Activated naive CD8-positive, alpha-beta T cell treated with anti-CD3 and anti-CD28 coated beads, Interleukin-2, amount 10 ng/mL, durations not matched to agents 7 days and 5 days (primary cell): ENCODE results near the gene IRF9. TPM values are rescaled to one million over a fixed set of nuclear protein-coding genes. Genes with fewer than 3 reads are reported as not detected.

Source experiments
- ATAC-seq: fragments of 150-1000 bp; cut with Tn5 transposase; one replicate; pipeline ENCODE4 v1.10.0; 2021; ENCODE audit warnings: low read depth, moderate library complexity
- POLR2A ChIA-PET: fragments of 350-600 bp; sonication (Branson Sonifier 250); formaldehyde crosslinking; loops from one replicate; lab custom pipeline; 2021; ENCODE audit warnings: antibody characterized with exemption; lab: Charles Lee
- DNase-seq: peaks from one replicate; pipeline ENCODE4 v3.0.0; 2021
- H3K27ac Mint-ChIP-seq: one replicate; pipeline ENCODE4 v1.8.0; 2022; ENCODE audit warnings: mild to moderate bottlenecking, mixed read lengths
- H3K27me3 Mint-ChIP-seq: one replicate; pipeline ENCODE4 v1.8.0; 2022; ENCODE audit warnings: mild to moderate bottlenecking, moderate library complexity, mixed read lengths
- H3K36me3 Mint-ChIP-seq: one replicate; pipeline ENCODE4 v1.8.0; 2021; ENCODE audit warnings: mild to moderate bottlenecking, mixed read lengths
- H3K4me1 Mint-ChIP-seq: one replicate; pipeline ENCODE4 v1.8.0; 2021; ENCODE audit warnings: mixed read lengths
- H3K4me3 Mint-ChIP-seq: one replicate; pipeline ENCODE4 v1.8.0; 2022; ENCODE audit warnings: mild to moderate bottlenecking, moderate library complexity, mixed read lengths
- H3K9me3 Mint-ChIP-seq: one replicate; pipeline ENCODE4 v1.8.0; 2021; ENCODE audit warnings: mixed read lengths
- total RNA-seq, 2 experiments: library from RNA; stranded (reverse); gene quantifications; one replicate each; pipeline ENCODE4 v1.2.3, GENCODE V29; 2021

IRF9 gene
- total RNA-seq, 2 experiments from 2014 or later: 234 to 252 TPM

- no peaks in the 10 kb centered on the region for H3K9me3 Mint-ChIP-seq
- H3K27me3 Mint-ChIP-seq: no peaks in the 10 kb centered on the region
- no peak for ATAC-seq
- peak overlapping the region; percentile 96 for H3K27ac Mint-ChIP-seq
- H3K36me3 Mint-ChIP-seq: peaks cover 40% of the 10 kb centered on the region
- POLR2A ChIA-PET: interaction anchor here (0.5 to 14.1 kb wide), 16 partner anchors 9 to 284 kb away, joined by 3 to 347 read pairs (median 10); partner anchors contain the start of genes CBLN3, CHMP4A, DCAF11 and IRF9
- DNase-seq: no peak
- H3K4me3 Mint-ChIP-seq: peak overlapping the region; percentile 94
- H3K4me1 Mint-ChIP-seq: peaks cover 56% of the 10 kb centered on the region
These were observed 15.2 kb upstream of the IRF9 start for GRCh38 chr14:24145690-24146452.

- H3K27me3 Mint-ChIP-seq: no peaks in the 10 kb centered on the region
- H3K27ac Mint-ChIP-seq: peak within 1 kb of the TSS; percentile 96
- ATAC-seq: peak; percentile 69
- peaks cover 56% of the 10 kb centered on the region for H3K4me1 Mint-ChIP-seq
- peaks cover 42% of the 10 kb centered on the region for H3K36me3 Mint-ChIP-seq
- peak; percentile 90 for DNase-seq
- H3K4me3 Mint-ChIP-seq: peak within 1 kb of the TSS; percentile 94
- POLR2A ChIA-PET: interaction anchor here (0.8 to 14.1 kb wide), 21 partner anchors 10 to 283 kb away, joined by 3 to 347 read pairs (median 10); partner anchors contain the start of genes CBLN3, CHMP4A, DCAF11 and IPO4
- H3K9me3 Mint-ChIP-seq: no peaks in the 10 kb centered on the region
These were observed 14.6 kb upstream of the IRF9 start, which contains the start of gene PSME2 for GRCh38 chr14:24146453-24146977. PSME2 (minus strand) TSS chr14:24146610; CDS start chr14:24146581, 29 bp downstream.

- H3K27ac Mint-ChIP-seq: peak within 1 kb of the TSS; percentile 96
- peaks cover 54% of the 10 kb centered on the region for H3K4me1 Mint-ChIP-seq
- H3K4me3 Mint-ChIP-seq: peak within 1 kb of the TSS; percentile 94
- POLR2A ChIA-PET: interaction anchor here (0.8 to 14.1 kb wide), 24 partner anchors 9 to 283 kb away, joined by 3 to 347 read pairs (median 8); partner anchors contain the start of genes CBLN3, CHMP4A, DCAF11 and IPO4
- DNase-seq: peak; percentile 95
- H3K36me3 Mint-ChIP-seq: peaks cover 44% of the 10 kb centered on the region
- peak; percentile 82 for ATAC-seq
- H3K9me3 Mint-ChIP-seq: no peaks in the 10 kb centered on the region
- H3K27me3 Mint-ChIP-seq: no peaks in the 10 kb centered on the region
These were observed 13.9 kb upstream of the IRF9 start, which contains the start of gene RNF31 for GRCh38 chr14:24146978-24147760. RNF31 (plus strand) TSS chr14:24147498; CDS start chr14:24147699, 201 bp downstream.

- H3K36me3 Mint-ChIP-seq: peaks cover 44% of the 10 kb centered on the region
- H3K9me3 Mint-ChIP-seq: no peaks in the 10 kb centered on the region
- POLR2A ChIA-PET: interaction anchor here (0.9 to 14.1 kb wide), 15 partner anchors 9 to 123 kb away, joined by 3 to 347 read pairs (median 11); partner anchors contain the start of genes DCAF11, IPO4, IRF9 and MDP1
These were observed 13.2 kb upstream of the IRF9 start for GRCh38 chr14:24147761-24148428.

GRCh38 chr14:24149302-24149969, 11.6 kb upstream of the IRF9 start:
- Mint-ChIP-seq H3K27me3 (no peaks in the 10 kb centered on the region), H3K36me3 (peaks cover 36% of the 10 kb centered on the region), H3K27ac (peak overlapping the region; percentile 91), H3K4me1 (peaks cover 37% of the 10 kb centered on the region), H3K4me3 (peak overlapping the region; percentile 94), H3K9me3 (no peaks in the 10 kb centered on the region)
- POLR2A ChIA-PET: interaction anchor here (0.6 to 14.1 kb wide), 8 partner anchors 9 to 54 kb away, joined by 3 to 347 read pairs (median 24); partner anchors contain the start of genes DCAF11, EMC9, IRF9 and NRL
- DNase-seq (no peak), ATAC-seq (no peak)

More at GRCh38 chr14:24147761-24148428, 13.2 kb upstream of the IRF9 start:
- H3K27ac Mint-ChIP-seq: peak overlapping the region; percentile 91
- peaks cover 51% of the 10 kb centered on the region for H3K4me1 Mint-ChIP-seq
- DNase-seq (no peak), ATAC-seq (no peak)
- no peaks in the 10 kb centered on the region for H3K27me3 Mint-ChIP-seq
- peak overlapping the region; percentile 94 for H3K4me3 Mint-ChIP-seq

GRCh38 chr14:24150061-24150460, 11.0 kb upstream of the IRF9 start:
- no peaks in the 10 kb centered on the region for H3K9me3 Mint-ChIP-seq
- ATAC-seq (no peak), DNase-seq (no peak)
- peaks cover 37% of the 10 kb centered on the region for H3K4me1 Mint-ChIP-seq
- POLR2A ChIA-PET: interaction anchor here (0.6 to 14.1 kb wide), 5 partner anchors 9 to 36 kb away, joined by 3 to 347 read pairs (median 6); partner anchors contain the start of genes DCAF11, EMC9, IRF9 and NRL
- H3K36me3 Mint-ChIP-seq: peaks cover 39% of the 10 kb centered on the region
- H3K4me3 Mint-ChIP-seq: no peak overlapping the region
- H3K27ac Mint-ChIP-seq: no peak overlapping the region
- no peaks in the 10 kb centered on the region for H3K27me3 Mint-ChIP-seq

GRCh38 chr14:24150567-24150966, 10.5 kb upstream of the IRF9 start:
- POLR2A ChIA-PET: interaction anchor here (0.7 to 14.1 kb wide), 5 partner anchors 10 to 227 kb away, joined by 3 to 347 read pairs (median 6); partner anchors contain the start of genes DCAF11, EMC9, IRF9 and NRL
- DNase-seq (no peak), ATAC-seq (no peak)
- Mint-ChIP-seq H3K4me1 (peaks cover 32% of the 10 kb centered on the region), H3K27me3 (no peaks in the 10 kb centered on the region), H3K36me3 (peaks cover 38% of the 10 kb centered on the region), H3K9me3 (no peaks in the 10 kb centered on the region), H3K4me3 (no peak overlapping the region), H3K27ac (peak overlapping the region; percentile 75)

GRCh38 chr14:24150993-24151392, 10.1 kb upstream of the IRF9 start:
- no peak overlapping the region for H3K4me3 Mint-ChIP-seq
- no peak for ATAC-seq
- peaks cover 41% of the 10 kb centered on the region for H3K36me3 Mint-ChIP-seq
- H3K27me3 Mint-ChIP-seq: no peaks in the 10 kb centered on the region
- POLR2A ChIA-PET: interaction anchor here (0.7 to 14.1 kb wide), 7 partner anchors 10 to 279 kb away, joined by 3 to 347 read pairs (median 3); partner anchors contain the start of genes CBLN3, DCAF11, EMC9 and IRF9
- H3K9me3 Mint-ChIP-seq: no peaks in the 10 kb centered on the region
- peaks cover 29% of the 10 kb centered on the region for H3K4me1 Mint-ChIP-seq
- H3K27ac Mint-ChIP-seq: no peak overlapping the region
- DNase-seq: no peak

GRCh38 chr14:24151404-24152080, 9.5 kb upstream of the IRF9 start:
- no peak for DNase-seq
- Mint-ChIP-seq H3K4me3 (no peak overlapping the region), H3K4me1 (peaks cover 29% of the 10 kb centered on the region), H3K9me3 (no peaks in the 10 kb centered on the region), H3K27me3 (no peaks in the 10 kb centered on the region), H3K27ac (peak overlapping the region; percentile 56), H3K36me3 (peaks cover 41% of the 10 kb centered on the region)
- ATAC-seq: no peak
- POLR2A ChIA-PET: interaction anchor here (0.8 to 14.1 kb wide), 6 partner anchors 10 to 278 kb away, joined by 3 to 347 read pairs (median 3); partner anchors contain the start of genes CBLN3, DCAF11, EMC9 and IRF9

- H3K27me3 Mint-ChIP-seq: no peaks in the 10 kb centered on the region
- H3K4me3 Mint-ChIP-seq: no peak overlapping the region
- DNase-seq (no peak), ATAC-seq (no peak)
- peak overlapping the region; percentile 46 for H3K27ac Mint-ChIP-seq
- no peaks in the 10 kb centered on the region for H3K9me3 Mint-ChIP-seq
- H3K4me1 Mint-ChIP-seq: peaks cover 15% of the 10 kb centered on the region
- peaks cover 55% of the 10 kb centered on the region for H3K36me3 Mint-ChIP-seq
- POLR2A ChIA-PET: interaction anchor here (1.2 to 4.1 kb wide), 3 partner anchors 8 to 19 kb away, joined by 3 to 25 read pairs (median 3); partner anchors contain the start of genes PSME1, PSME2 and RNF31
These were observed 6.0 kb upstream of the IRF9 start for GRCh38 chr14:24155100-24155499.

GRCh38 chr14:24156840-24157239, 4.2 kb upstream of the IRF9 start:
- Mint-ChIP-seq H3K27ac (peak overlapping the region; percentile 76), H3K27me3 (no peaks in the 10 kb centered on the region)
- POLR2A ChIA-PET: interaction anchor here (1.2 to 4.1 kb wide), 2 partner anchors 10 to 20 kb away, joined by 3 to 25 read pairs; partner anchors contain the start of genes PSME1, PSME2 and RNF31

More at GRCh38 chr14:24156840-24157239, 4.2 kb upstream of the IRF9 start:
- Mint-ChIP-seq H3K4me1 (peaks cover 22% of the 10 kb centered on the region), H3K36me3 (peaks cover 58% of the 10 kb centered on the region), H3K9me3 (no peaks in the 10 kb centered on the region), H3K4me3 (no peak overlapping the region)
- ATAC-seq: no peak
- DNase-seq: no peak
